Measurements from ENCODE around the gene XKR3.
"Not testable (repeated sequence)": the region's sequence is repeated elsewhere in the genome, so short reads cannot be mapped to it uniquely, and the experiment has no call there.

DNA sequence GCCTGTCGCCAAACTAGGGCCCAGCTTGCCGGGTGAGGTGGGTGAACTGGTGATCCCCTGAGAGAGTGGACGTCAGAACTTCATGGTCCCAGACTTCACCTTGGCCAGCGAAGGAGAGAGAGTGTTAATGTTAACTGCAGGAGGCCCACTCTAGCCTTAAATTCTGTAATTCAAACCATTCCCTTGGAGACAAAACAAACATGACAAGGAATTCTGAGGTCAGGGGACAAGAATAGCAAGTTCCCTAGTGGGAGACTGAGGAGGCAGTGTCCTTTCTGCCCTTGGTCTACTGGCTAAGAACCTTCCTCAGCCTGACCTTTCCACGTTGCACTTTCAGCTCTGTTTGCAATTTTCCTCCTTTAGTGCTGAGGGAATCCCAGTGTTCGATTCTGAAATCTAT is 44.4 kb upstream of the XKR3 start:
- TF ChIP-seq, protein P1, sequence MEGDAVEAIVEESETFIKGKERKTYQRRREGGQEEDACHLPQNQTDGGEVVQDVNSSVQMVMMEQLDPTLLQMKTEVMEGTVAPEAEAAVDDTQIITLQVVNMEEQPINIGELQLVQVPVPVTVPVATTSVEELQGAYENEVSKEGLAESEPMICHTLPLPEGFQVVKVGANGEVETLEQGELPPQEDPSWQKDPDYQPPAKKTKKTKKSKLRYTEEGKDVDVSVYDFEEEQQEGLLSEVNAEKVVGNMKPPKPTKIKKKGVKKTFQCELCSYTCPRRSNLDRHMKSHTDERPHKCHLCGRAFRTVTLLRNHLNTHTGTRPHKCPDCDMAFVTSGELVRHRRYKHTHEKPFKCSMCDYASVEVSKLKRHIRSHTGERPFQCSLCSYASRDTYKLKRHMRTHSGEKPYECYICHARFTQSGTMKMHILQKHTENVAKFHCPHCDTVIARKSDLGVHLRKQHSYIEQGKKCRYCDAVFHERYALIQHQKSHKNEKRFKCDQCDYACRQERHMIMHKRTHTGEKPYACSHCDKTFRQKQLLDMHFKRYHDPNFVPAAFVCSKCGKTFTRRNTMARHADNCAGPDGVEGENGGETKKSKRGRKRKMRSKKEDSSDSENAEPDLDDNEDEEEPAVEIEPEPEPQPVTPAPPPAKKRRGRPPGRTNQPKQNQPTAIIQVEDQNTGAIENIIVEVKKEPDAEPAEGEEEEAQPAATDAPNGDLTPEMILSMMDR (IDR thresholded peaks at IDR 0.05 in 4 of 5, conservative IDR thresholded peaks at IDR 0.05 in 1 of 5): not testable (repeated sequence)
- not testable (repeated sequence) for TF ChIP-seq POLR2A (IDR thresholded peaks at IDR 0.05)
